ENCODE measurements around the gene MLLT6. TPM values are rescaled to one million over a fixed set of nuclear protein-coding genes. Genes with fewer than 3 reads are reported as not detected.

Gene MLLT6
- total RNA-seq, 1 donor from 2014 or later, result 20.9 TPM

- DNase-seq (ENCODE audit: low read depth) (no peak), FAIRE-seq (no peak)
- H2AFZ ChIP-seq (ENCODE audit: low read depth, low read length), result no peak overlapping the region
- no peaks in the 10 kb centered on the region for H3K9me3 ChIP-seq (ENCODE audit: insufficient read depth, low read depth, low read length)
- Mint-ChIP-seq H3K9me3 (ENCODE audit: unreplicated experiment) (no peaks in the 10 kb centered on the region), H3K27me3 (ENCODE audit: low read depth, unreplicated experiment) (peaks cover 6% of the 10 kb centered on the region), H3K36me3 (ENCODE audit: low read depth, unreplicated experiment) (peaks cover 12% of the 10 kb centered on the region), H3K4me1 (ENCODE audit: low read depth, unreplicated experiment) (no peaks in the 10 kb centered on the region), H3K4me3 (ENCODE audit: unreplicated experiment) (no peak overlapping the region), H3K27ac (ENCODE audit: unreplicated experiment) (no peak overlapping the region)
- no peaks in the 10 kb centered on the region for H3K79me2 ChIP-seq (ENCODE audit: insufficient read depth, low read length)
- TF ChIP-seq EZH2 (IDR thresholded peaks at IDR 0.05; ENCODE audit: insufficient read depth, low read length) (no peak), CTCF (IDR thresholded peaks at IDR 0.05; ENCODE audit: insufficient read depth, low read depth, low read length) (no peak)
- peaks cover 2% of the 10 kb centered on the region for H3K36me3 ChIP-seq (ENCODE audit: insufficient read depth, low read length)
- no peaks in the 10 kb centered on the region for H3K27me3 ChIP-seq (ENCODE audit: insufficient read depth, low read length)
- H3K4me1 ChIP-seq (ENCODE audit: insufficient read depth, low read length), result no peaks in the 10 kb centered on the region
- H4K20me1 ChIP-seq (ENCODE audit: insufficient read depth, low read length), result no peaks in the 10 kb centered on the region
- H3K4me3 ChIP-seq (ENCODE audit: insufficient read depth, low read depth, low read length), result no peak overlapping the region
- no peak overlapping the region for H3K4me2 ChIP-seq (ENCODE audit: low read length)
- no peak overlapping the region for H3K9ac ChIP-seq (ENCODE audit: low read length)
- no peak overlapping the region for H3K27ac ChIP-seq (ENCODE audit: low read depth, low read length)
These were observed 14.3 kb downstream of the MLLT6 start for GRCh38 chr17:38719289-38719942.

- Histone ChIP-seq H3K27me3 (ENCODE audit: insufficient read depth, low read length) (no peaks in the 10 kb centered on the region), H3K79me2 (ENCODE audit: insufficient read depth, low read length) (no peaks in the 10 kb centered on the region), H3K9me3 (ENCODE audit: insufficient read depth, low read depth, low read length) (no peaks in the 10 kb centered on the region), H3K9ac (ENCODE audit: low read length) (no peak overlapping the region), H3K4me2 (ENCODE audit: low read length) (no peak overlapping the region), H3K4me1 (ENCODE audit: insufficient read depth, low read length) (no peaks in the 10 kb centered on the region), H3K36me3 (ENCODE audit: insufficient read depth, low read length) (peaks cover 2% of the 10 kb centered on the region), H3K4me3 (ENCODE audit: insufficient read depth, low read depth, low read length) (no peak overlapping the region), H2AFZ (ENCODE audit: low read depth, low read length) (no peak overlapping the region), H3K27ac (ENCODE audit: low read depth, low read length) (no peak overlapping the region), H4K20me1 (ENCODE audit: insufficient read depth, low read length) (no peaks in the 10 kb centered on the region)
- no peak overlapping the region for H3K27ac Mint-ChIP-seq (ENCODE audit: unreplicated experiment)
- DNase-seq (ENCODE audit: low read depth) (no peak), FAIRE-seq (no peak)
- peaks cover 12% of the 10 kb centered on the region for H3K36me3 Mint-ChIP-seq (ENCODE audit: low read depth, unreplicated experiment)
- H3K9me3 Mint-ChIP-seq (ENCODE audit: unreplicated experiment), result no peaks in the 10 kb centered on the region
- no peaks in the 10 kb centered on the region for H3K4me1 Mint-ChIP-seq (ENCODE audit: low read depth, unreplicated experiment)
- peaks cover 6% of the 10 kb centered on the region for H3K27me3 Mint-ChIP-seq (ENCODE audit: low read depth, unreplicated experiment)
- TF ChIP-seq CTCF (IDR thresholded peaks at IDR 0.05; ENCODE audit: insufficient read depth, low read depth, low read length), result no peak
- no peak for TF ChIP-seq EZH2 (IDR thresholded peaks at IDR 0.05; ENCODE audit: insufficient read depth, low read length)
- H3K4me3 Mint-ChIP-seq (ENCODE audit: unreplicated experiment), result no peak overlapping the region
These were observed 15.0 kb downstream of the MLLT6 start for GRCh38 chr17:38719943-38720641.

DNA sequence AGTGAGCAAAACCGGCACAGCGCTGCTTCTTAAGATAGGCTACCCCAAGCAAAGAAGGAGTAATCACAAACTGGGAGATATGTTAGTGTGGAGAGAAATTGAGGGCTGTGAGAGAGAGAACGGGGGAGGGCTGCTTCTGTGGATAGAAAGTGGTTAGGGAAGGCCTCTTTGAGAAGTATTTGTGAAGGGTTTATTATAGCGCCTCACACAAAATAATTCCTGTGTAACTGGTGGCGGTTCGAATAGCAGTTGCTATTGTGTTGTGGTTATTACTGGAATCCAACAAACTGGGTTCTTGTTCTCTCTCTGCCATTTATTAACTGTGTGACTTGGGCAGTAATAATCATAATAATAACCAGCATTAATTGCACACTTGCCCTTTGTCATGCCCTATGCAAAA, 15.9 kb downstream of the MLLT6 start:
- H3K9ac ChIP-seq (ENCODE audit: low read length), result no peak overlapping the region
- no peak for DNase-seq (ENCODE audit: low read depth)
- Mint-ChIP-seq H3K9me3 (ENCODE audit: unreplicated experiment) (no peaks in the 10 kb centered on the region), H3K4me1 (ENCODE audit: low read depth, unreplicated experiment) (no peaks in the 10 kb centered on the region), H3K4me3 (ENCODE audit: unreplicated experiment) (no peak overlapping the region), H3K27ac (ENCODE audit: unreplicated experiment) (no peak overlapping the region), H3K27me3 (ENCODE audit: low read depth, unreplicated experiment) (peaks cover 6% of the 10 kb centered on the region), H3K36me3 (ENCODE audit: low read depth, unreplicated experiment) (peaks cover 10% of the 10 kb centered on the region)
- H3K27ac ChIP-seq (ENCODE audit: low read depth, low read length), result no peak overlapping the region
- no peak overlapping the region for H3K4me3 ChIP-seq (ENCODE audit: insufficient read depth, low read depth, low read length)
- H4K20me1 ChIP-seq (ENCODE audit: insufficient read depth, low read length), result no peaks in the 10 kb centered on the region
- no peak overlapping the region for H2AFZ ChIP-seq (ENCODE audit: low read depth, low read length)
- H3K4me2 ChIP-seq (ENCODE audit: low read length), result no peak overlapping the region
- FAIRE-seq, result no peak
- H3K36me3 ChIP-seq (ENCODE audit: insufficient read depth, low read length), result peaks cover 2% of the 10 kb centered on the region
- H3K4me1 ChIP-seq (ENCODE audit: insufficient read depth, low read length), result no peaks in the 10 kb centered on the region
- no peaks in the 10 kb centered on the region for H3K79me2 ChIP-seq (ENCODE audit: insufficient read depth, low read length)
- H3K27me3 ChIP-seq (ENCODE audit: insufficient read depth, low read length), result no peaks in the 10 kb centered on the region
- no peak for TF ChIP-seq CTCF (IDR thresholded peaks at IDR 0.05; ENCODE audit: insufficient read depth, low read depth, low read length)
- TF ChIP-seq EZH2 (IDR thresholded peaks at IDR 0.05; ENCODE audit: insufficient read depth, low read length), result no peak
- H3K9me3 ChIP-seq (ENCODE audit: insufficient read depth, low read depth, low read length), result no peaks in the 10 kb centered on the region

Data from astrocyte (in vitro differentiated cells and primary cell).